CD4-positive, alpha-beta T cell treated with Interleukin-1 beta for 1 hour (primary cell): Measurements from ENCODE around the gene PDP2.

Source experiments
- DNase-seq, 2 donors: peaks; one replicate each; pipeline ENCODE4 v3.0.0-alpha.2; 2020 to 2022

The PDP2 gene, protein sequence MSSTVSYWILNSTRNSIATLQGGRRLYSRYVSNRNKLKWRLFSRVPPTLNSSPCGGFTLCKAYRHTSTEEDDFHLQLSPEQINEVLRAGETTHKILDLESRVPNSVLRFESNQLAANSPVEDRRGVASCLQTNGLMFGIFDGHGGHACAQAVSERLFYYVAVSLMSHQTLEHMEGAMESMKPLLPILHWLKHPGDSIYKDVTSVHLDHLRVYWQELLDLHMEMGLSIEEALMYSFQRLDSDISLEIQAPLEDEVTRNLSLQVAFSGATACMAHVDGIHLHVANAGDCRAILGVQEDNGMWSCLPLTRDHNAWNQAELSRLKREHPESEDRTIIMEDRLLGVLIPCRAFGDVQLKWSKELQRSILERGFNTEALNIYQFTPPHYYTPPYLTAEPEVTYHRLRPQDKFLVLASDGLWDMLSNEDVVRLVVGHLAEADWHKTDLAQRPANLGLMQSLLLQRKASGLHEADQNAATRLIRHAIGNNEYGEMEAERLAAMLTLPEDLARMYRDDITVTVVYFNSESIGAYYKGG

GRCh38 chr16:66880288-66881013, at the start of gene PDP2:
Gene PDP2, plus strand, starts transcription at chr16:66880515. Its CDS starts 3,770 bp downstream, at chr16:66884285.
- peak; percentile 89 to 94 for DNase-seq

- no peak for DNase-seq
Observed at GRCh38 chr16:66832190-66832589, 48.1 kb upstream of the PDP2 start.

DNA sequence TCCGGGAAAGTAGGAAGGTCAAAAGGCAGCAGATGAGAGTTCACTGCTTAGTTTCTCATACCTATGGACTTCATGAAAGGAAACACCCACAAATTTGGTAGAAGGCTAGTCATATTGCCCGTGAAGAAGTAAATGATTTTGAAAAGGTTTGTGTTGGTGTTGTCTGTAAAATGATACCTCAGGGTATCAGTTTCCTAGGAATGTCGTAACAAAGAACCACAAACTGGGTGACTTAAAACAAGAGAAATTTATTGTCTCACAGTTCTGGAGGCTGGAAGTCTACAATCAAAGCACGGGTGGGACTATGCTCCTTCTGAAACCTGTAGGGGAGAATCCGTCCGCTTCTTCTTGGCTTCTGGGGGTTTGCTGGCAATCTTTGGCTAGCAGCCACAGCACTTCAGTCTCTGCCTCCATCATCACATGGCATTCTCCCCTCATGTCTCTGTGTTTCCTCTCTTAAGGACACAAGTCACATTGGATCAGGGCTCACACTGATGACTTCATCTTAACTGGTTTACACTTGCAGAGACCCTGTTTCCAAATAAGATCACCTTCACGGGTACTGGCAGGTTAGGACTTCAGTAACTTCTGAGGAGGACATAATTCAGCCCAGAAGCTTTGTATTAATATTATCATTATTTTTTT, 47.5 kb upstream of the PDP2 start:
- no peak for DNase-seq

DNA sequence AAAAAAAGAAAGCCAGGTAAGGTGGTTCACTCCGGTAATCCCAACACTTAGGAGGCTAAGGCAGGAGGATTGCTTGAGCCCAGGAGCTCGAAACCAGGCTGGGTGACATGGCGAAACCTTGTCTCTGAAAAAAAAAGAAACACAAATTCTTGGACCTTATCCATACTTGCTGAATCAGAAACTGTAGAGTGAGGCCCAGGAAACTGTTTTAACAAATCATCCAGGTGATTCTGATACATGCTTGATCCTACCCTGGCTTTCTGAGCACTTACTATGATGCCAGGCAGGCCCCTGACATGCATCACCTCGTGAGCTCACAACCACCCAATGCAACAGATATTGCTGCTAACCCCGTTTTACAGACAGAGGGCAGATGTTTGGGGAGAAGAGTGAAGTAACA, 45.6 kb upstream of the PDP2 start:
- DNase-seq: no peak

GRCh38 chr16:66840883-66841282, 39.4 kb upstream of the PDP2 start:
- no peak for DNase-seq

DNA sequence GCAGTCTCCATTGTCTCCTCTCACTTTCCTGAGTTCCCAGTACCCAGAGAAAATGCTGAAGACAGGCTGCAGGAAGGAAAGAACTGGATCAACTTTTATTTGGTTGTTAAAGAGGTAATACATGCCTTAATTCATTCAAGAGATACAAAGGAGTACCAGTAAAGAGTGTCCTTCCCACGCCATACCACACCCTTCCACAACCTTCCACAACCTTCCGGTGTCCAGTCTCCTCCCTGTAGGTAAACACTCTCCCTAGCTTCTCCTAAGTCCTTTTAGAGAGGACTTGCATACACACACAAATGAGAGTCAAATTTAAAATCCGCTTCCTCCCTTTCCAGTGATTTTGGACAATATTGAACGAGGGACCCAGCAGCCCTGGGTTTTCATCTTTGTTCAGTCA, 38.9 kb upstream of the PDP2 start:
- no peak for DNase-seq

DNA sequence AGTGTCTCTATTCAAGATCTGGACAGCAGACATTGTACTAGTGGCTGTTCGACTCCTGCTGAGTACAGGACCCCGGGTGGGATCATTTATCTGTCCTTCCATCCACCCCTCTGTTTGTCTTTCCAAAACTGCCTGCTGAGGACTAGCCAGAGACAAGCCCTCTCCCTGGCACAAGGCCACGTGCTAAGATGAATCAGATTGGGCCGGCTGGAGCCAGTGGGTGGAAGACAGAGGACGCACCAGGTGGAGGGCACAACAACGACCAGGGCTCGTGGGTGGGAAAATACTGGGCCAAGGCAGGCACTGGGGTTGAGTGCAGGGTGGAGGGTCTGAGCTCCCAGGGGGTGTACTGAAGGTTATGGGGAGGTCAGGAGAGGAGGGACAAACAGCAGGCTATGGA, 37.5 kb upstream of the PDP2 start:
- no peak for DNase-seq

DNA sequence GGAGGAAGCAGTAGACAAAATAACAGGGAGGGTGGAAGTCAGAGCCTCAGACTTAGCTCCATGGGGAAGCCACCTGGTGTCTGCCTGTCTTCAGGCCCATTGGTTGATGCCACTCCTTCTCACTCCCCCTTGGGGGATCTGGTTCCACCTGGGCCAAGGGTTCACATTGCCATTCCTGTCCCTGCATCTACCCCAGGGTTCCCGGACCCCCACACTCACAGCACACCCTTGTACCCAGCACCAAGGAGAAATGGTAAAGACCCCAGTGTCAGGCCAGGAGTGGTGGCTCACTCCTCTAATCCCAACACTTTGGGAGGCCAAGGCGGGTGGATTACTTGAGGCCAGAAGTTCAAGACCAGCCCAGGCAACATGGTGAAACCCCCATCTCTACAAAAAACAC, 37.1 kb upstream of the PDP2 start:
- DNase-seq: no peak

DNA sequence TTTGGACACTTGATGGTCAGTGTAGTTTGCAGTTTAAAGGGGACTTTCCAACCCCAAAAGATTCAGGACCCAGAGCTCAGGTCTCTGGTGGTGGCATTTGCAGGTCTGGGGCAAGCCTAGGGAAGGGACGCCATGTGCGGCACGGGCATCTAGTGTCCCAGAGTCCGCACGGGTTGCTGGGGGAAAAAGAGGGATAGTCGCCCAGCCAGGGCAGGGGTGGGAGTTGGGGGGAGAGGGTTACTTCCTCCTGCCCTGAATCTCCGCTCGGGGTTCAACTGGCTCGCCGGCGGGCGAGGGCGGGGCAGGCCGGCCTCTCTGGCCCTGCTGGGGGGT, 36.3 kb upstream of the PDP2 start:
- DNase-seq: no peak

GRCh38 chr16:66844342-66845079, 35.8 kb upstream of the PDP2 start, which contains the start of gene CA7:
Gene CA7, plus strand, starts transcription at chr16:66844414. Its CDS starts 74 bp downstream, at chr16:66844488.
- DNase-seq: no peak

DNA sequence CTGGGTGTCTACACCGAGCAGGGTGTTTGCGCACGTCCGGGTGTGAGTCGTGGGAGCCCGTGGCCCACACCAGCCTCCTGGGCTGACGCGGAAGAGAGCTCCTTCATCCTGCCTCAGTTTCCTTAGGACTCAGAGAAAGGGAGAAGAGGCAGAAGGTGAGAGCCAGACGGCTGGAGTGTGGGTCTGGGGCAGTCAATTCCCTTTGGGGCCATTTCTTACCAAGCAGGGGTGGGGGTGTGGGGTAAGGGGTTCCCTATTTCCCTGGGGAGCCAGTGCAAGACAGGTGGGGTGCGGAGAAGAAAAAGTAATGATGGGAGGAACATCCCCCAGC, 35.3 kb upstream of the PDP2 start:
- no peak for DNase-seq

DNA sequence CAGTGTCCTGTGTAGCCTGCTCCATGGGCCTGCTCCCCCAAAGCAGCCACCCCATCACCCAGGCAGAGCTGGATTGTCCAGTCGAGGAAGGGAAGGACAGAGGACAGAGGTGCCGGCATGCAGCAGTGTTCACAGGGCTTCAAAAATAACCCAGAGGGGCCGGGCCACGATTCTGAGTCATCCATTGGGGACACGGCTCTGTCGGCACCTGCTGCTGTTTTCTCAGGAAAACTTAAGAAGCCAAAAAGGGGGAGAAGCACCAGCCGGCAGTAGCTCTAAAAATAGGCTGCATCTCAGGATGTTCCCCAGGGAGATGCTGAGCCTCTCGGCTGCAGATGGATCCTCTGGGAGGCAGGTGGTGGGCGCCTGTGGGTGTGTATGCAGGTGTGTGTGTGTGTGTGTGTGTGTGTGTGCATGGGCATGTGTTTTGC, 34.5 kb upstream of the PDP2 start:
- no peak for DNase-seq

GRCh38 chr16:66846266-66846665, 34.0 kb upstream of the PDP2 start:
- no peak for DNase-seq

- no peak for DNase-seq
Observed at GRCh38 chr16:66846831-66847230, 33.5 kb upstream of the PDP2 start.

GRCh38 chr16:66847533-66848067, 32.7 kb upstream of the PDP2 start:
- DNase-seq: no peak

GRCh38 chr16:66848172-66848571, 32.1 kb upstream of the PDP2 start:
- DNase-seq: no peak

DNA sequence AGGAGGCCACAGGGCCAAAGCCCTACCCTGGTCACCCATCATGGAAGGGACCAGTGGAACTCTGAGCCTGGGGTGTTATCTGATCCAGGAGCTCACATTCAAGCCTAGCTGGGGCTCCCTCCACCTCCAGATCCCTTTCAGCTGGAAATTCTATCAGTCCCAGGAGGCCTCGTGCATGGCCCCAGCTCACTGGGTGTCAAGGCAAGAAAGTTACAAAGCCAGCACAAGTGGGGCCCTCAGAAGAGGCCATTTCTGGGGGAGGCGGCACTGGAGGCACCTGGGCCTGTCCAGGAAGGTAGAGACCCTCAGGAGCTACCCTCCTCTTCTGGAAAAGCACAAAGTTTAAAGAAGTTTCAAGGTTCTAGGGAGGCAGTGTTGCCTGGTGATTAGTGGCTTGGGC, 31.3 kb upstream of the PDP2 start:
- no peak for DNase-seq

- no peak for DNase-seq
Observed at GRCh38 chr16:66849549-66849948, 30.8 kb upstream of the PDP2 start.

- no peak for DNase-seq
Observed at GRCh38 chr16:66850115-66850815, 30.1 kb upstream of the PDP2 start.

GRCh38 chr16:66851166-66851964, 28.9 kb upstream of the PDP2 start:
- no peak for DNase-seq
